NCI-H1694 treated with DMSO at 0.1 percent for 48 hours (cell line): ENCODE measurements around the gene MYLK2.
A peak's percentile ranks its signal among the peaks of the same experiment; 100 is the strongest.

Experiments used
- DNase-seq: peaks from one replicate; lab custom pipeline; 2025; lab: John Stamatoyannopoulos, UW

Gene MYLK2

DNA sequence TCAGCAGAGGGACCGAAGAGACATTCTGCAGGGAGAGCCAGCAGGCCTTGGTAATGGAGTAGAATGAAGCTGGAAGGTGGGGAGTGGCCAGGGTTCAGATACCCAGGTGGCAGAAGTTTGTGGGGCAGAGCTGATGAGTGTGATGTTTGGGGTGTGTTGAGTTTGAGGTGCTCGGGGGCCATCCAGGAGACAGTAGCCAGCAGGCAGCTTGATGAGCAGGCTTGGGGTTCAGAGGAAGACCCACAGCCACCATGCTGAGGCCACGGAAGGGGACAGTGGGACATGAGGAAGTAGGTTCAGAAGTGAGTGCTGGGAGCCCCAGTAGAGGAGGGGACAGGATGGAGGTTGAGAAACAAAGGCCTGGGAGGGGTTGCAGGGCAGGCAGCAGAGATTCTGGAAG is 37.4 kb downstream of the MYLK2 start:
- no peak for DNase-seq

DNA sequence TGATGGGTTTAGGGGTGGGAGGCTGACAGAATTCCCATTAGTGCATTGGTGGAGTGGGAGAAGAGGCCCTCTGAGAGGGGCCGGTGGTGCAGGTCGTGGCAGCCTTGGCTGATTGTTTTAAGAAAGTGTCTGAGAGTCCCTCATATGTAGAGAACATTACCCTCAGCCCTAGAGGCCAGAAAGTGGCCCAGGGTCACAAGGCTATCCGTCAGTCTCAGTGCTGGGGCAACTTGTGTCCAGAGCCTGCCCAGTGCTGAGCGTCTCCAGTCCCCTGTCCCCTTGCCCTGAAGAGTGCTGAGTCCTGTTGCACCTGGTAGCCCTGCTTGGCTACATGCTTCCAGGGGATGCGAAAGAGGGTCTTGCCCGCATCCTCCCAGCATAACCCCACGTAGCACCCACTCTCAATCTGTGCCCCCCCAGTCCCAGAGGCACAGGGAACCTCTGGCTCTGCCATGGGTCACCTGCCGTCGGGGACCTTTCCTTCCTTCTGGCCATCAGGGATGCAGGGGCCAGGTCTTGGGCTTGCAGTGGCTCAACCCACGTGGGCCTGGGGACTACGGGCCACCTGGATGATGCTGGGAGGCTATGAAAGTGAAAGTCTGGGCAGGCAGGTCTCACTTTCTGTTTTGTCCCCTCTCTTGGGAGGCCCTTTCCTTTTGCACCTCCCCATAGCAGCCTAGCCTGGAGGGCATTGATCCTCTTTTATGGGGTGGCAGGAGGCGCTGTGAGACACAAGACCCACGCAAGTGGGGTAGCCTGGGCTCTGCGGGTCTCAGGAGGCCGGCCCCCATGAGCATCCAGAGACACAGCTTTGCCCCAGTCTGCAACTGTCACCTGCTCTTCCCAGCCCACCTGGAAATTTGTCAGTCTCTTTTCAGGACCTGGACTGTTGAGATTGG is 39.0 kb downstream of the MYLK2 start:
- no peak for DNase-seq

DNA sequence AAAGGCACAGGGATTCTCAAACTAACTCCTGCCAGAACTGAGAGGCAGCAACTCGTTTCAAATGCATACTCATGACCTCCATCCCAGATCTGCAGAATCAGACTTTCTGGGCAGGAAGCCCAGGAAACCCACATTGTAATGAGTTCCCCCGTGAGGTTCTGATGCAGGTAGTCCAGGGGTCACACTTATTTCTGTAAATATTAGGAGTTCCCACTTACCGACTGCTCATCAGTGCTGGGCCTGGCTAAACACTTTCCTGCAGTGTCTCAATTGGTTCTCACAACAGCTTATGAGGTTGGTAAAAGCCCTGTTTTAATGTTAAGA is 39.6 kb downstream of the MYLK2 start:
- no peak for DNase-seq

DNA sequence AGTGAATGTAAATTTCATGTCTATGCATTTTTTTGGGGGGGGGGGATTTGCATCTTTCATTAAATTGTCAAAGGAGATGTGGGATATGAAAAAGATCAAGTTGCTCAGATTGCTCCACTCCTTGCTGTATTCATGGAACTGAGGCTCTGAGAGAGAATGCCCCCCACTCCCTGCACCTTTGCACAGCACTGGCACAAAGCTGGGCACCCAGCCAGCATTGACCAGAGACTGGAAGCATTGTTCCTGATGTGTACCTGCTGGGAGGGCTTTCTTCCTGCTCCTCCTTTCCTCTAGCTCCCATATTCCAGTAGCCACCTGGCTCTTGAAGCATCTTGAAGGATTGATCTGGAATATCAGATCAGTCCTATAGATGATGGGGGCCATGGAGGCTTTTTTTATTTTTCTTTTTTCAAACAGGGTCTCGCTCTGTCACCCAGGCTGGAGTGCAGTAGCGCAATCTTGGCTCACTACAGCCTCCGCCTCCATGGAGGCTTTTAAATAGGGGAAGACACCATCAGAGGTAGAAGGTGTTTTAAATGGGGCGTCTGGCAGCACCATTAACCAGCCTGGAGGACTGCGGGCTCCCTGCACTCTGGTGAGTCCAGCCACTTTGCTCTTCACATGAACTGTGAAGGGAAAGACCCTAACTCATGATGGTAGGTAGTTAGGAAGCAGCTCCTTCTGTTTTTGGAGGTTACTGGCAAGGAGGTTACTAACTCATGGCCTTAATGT is 40.3 kb downstream of the MYLK2 start:
- DNase-seq, result no peak

DNA sequence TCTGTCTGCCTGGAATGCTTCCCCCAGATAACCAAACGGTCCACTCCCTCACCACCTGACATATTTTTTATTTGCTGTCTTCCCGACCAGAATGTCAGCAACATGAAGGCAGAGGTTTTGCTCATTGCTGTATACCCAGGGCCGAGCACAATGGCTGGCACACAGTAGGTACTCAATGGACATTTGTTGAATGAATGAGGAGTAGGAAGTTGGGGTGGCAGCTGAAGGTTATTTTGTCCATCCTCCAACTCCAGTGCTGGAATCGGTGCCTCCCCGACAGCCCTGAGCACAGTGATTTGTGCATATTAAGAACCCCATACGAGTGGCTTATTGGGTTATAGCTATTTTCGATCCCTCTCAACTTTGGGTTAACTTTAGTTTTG is 40.8 kb downstream of the MYLK2 start:
- DNase-seq, result no peak

DNA sequence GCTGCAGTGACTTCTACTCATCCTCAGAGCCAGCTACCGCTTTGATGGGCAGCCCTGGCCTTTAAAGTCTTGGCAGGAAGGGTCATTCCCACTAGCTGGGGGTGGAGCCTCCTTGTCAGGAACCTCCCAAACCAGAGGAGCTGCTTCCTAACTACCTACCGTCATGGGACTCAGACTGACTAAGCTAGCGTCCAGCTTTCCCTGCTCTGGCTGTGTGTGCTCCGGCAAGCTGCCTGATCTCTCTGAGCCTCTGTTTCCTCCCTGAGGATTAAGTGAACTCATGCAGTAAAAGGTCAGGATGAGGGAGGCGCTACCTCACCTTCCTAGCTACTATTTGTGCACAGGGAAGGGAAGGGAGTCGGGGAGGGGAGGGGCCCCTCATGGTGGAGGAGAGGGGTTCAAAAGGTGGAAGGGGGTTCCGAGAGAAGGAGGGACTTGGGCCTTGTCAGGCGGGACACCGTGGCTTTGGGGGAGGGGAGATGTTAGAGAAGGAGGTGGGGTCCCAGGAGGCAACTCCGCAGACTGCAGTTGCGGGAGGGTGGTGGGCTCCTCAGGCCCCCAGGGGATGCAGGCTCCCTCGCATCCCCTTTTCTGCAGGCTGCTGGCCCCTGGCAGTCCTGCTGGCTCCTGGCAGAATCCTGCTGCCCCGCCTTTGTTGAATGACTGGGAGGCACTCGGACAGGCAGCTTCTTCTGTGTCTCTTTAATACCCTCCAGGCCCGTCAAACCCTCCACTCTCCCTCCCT is 41.4 kb downstream of the MYLK2 start:
- DNase-seq, result no peak

DNA sequence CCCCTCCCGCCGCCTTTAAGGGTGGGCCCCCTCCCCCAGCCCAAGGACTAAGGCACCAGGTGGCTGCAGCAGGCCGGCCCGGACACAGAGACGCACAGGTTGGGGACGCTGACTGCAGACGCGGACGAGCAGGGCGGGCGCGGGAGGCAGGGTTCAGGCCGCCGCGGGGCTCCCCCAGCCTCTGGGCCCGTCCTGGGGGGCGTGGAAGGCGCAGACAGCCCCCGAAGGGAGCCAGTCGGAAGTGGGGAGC is 41.9 kb downstream of the MYLK2 start:
- DNase-seq, result no peak

DNA sequence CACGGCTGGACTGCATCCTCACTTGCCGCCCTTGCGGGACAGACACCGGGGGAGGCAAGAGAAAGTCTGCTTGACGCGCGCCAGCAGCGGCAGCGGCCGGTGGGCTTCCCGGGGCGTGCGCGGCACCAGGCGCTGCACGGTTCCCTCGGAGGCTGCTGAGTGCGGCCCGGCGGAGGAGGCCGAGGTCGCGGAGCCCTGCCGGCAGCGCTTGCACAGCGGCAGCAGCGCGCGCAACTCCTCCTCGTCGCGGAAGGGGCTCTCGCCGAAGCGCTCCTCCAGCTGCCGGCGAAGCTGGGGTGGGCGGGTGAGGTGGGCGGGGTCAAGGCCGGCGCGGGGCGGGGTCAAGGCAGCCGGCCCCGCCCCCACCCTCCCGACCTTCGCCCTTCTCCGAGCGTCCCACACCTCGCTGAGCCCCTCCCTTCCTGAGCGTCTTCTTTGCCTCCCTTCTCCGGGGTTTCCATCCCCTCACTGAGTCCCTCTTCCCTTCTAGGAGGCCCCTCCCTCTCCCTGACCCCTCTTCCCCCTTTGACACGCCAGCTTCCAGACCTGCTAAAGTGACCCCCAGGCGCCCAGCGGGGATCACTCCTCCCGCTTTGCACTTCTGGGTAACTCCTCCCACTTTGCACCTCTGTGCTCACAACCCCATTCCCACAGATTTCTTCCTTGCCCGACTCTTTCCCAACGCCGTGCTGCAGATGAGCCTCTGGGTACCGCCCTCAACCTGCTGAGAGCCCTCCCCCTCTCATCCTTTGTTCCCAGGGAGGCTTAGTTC is 42.4 kb downstream of the MYLK2 start:
- peak; percentile 49 for DNase-seq

DNA sequence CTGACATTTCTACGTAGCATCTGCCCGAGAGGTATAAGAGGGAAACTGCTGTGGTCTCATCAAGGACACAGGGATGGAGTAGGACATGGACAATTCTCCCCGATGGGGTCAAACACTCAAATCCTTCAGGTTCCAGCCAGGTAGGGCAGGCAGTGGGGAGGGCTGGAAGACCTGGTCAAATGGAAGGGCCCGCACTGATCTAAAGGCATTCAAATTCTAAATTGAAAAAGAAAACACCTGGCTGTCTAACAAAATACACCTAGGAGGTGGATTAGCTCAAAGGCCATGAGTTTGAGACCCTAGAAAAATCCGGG is 43.0 kb downstream of the MYLK2 start:
- DNase-seq, result no peak

DNA sequence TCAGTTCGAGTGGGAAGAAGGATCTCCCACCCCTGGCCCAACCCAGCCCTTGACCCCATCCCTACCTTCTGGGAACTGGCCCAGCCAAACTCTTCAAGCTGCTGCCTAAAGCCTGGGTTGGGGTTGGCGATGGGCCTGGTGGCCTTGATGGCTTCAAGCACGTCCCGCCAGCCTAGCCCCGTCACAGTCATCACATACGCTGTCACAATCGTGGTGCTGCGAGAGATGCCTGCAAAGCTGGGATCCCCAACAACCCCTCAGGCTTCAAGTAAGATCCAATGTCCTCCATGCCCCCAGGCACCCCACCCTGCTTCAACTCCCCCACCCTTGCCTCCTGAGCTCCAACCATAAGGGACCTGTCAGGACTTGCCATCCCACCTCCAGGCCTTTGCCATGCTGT is 43.4 kb downstream of the MYLK2 start:
- DNase-seq, result peak; percentile 61

DNA sequence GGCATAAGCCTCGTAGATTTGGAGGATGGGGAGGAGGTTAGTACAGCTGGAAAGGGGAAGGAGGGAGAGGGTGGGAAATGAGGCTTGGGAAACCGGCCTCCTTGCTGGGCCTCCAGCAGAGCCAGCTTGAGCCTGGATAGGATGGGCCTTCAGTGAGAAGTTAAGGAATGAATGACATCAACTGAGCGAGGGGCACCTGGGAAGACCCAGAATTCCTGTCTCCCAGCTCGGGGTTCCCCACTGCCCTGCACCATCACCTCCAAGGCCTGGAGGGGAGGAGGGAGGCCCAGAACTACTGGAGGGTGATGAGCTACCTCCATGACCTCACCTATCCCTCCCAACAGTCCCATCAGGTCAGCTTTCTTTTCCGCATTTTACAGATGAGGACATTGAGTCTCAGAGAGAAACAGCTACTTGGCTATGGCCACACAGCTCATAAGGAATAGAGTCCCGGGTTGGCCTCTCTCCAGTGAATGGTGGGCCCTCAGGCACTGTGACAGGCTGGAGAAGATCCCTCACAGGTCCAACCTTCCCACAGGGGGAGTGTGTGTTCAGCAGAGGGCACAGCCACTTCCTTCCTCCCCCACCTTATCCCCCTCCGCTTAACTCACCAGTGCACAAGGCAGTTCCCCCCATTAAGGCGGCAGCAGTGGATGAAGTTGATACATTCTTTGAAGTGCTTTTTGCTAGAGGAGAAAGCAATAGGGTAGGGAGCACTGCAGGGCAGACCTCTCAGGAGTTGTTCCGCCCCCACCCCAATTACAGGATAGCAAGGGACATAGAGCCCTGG is 44.3 kb downstream of the MYLK2 start:
- DNase-seq, result no peak

DNA sequence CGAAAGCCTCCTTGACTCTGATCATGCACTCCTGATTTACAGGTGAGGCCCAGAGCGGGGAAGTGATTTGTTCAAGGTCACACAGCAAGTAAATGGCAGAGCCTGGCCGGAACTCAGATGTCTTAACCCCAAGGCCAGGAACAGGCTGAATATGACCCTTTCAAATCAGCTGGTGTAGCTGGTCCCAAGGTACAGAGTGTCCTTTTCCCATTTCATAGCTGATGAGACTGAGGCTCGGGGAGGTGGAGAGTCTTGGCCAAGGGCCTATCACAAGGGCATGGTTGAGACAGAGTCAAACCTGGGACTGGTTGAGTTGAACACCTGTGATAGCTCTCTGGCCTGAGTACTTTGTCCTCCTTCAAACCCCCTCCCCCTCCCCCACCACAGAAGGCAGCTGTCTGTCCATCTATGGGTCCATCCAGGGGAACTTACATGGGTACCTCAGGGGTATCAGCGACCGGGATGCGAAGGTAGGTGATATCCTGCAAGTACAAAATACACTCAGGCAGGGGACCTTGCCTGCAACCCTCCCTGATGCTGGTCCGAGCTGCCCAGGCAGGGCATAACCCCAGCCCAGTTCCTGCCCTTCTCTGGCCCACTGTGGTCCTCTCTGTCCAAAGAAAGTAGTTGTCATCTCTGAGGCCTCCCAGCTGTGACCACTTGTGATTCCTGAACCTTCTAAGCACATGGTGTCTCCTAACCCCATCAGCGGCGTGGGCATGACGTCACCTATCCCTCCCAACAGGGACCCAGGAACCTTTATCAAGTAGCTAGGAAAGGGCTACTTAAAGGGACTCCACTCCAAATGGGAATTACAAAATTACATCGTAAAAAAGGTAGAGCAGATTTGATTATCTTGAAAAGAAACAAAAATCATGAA is 45.6 kb downstream of the MYLK2 start:
- no peak for DNase-seq

DNA sequence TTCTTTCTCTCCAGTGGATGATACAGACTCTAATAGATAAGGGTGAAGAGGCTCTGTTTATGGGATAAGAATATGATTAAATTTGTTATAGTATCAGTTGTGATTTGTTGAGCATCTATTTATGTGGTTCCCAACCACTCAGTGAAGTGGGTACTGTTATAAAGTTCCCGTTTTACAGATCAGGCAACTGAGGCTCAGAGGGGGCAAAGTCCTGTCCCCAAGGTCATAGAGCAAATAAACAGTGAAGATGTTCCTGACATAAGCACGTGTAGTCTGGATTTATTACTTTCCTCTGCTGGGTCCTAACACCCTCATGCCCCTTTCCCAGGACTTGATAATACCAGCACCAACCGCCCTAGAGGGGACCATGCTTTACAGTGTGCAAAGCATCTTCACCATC is 47.1 kb downstream of the MYLK2 start:
- DNase-seq, result no peak

DNA sequence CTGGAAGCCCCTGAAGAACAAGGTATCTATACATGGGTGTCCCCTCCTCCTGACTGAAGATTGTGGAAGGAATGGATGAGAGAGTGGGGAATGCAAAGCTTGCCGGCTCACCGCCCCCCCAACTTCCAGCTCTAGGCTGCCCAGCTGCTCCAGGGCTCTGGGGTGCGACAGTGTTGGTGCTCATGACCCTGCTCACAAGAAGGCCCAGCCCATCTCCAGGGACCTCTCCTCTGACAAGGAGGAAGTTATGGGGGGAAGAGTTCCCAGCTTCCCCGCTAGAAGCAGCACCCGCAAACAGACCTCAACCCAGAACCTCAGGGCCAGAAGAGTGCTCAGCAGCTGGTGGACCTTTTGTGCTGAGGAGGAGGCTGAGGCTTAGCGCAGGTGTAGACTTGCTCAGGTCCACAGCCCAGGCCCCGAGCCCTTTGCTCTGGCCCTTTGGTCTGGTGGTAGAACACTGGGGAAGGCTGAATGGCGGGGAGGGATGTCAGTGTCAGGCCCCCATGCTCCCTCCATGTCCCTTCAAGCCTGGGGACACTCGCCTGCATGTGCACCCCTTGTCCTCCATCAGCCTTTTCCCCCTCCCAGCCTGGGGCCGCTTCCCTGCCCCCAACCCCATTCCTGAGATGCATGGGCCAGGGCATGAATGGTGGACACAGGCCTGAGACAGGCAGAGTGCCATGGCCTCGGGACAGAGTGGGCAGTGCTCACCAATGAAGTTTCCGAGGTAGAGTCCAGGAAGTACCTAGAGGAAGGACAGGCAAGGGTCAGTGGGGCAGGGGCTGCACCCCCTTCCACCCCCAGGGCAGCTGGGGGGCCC is 49.9 kb downstream of the MYLK2 start:
- no peak for DNase-seq

DNA sequence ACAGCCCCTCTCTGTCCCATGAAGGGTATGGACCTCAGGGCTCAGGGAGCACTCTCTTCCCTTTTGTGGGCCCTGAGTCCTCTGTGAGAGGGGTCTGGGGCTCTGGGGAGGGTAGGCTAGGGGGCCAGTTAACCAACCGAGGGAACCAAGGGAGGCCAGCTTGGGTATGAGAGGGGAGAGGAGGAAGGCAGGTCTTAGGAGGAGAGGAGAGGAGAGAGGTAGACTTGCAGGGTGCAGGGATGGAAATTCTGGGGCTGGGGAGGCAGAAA is 50.5 kb downstream of the MYLK2 start:
- DNase-seq, result no peak

DNA sequence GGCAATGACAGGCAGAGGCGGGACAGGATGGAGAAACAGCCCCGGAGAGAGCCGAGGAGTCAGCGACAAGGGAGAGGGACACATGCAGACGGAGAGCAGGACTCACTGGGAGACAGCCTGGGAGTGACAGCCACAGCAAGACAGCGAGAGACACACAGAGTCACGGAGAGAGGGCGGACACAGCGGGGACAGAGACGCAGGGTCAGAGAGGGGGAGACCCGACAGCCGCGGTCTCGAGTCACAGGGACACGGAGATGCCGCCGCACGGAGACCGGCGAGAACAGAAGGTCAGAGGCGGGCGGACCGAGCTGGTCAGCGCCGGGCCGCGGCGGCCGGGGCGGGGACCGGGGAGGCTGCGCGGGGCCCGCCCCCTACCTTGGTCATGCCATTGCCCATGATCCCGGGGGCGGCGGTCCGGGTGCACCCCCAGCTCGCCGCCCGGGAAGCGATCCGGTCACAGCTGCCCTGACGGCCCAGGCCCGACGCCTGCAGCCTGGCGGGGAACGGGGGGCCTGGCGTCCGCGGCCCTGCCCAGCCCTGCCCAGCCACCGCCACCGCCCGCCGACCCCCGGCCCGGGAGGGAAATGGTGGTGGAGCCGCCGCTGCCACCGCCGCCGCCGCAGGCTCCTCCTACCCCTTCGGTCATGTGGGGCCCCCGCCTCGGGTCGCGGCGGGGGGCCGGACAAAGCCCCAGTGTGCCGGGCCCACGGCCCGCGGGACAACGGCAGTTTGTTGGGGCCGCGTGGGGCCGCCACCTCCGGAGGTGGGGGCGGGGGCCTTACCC is 51.0 kb downstream of the MYLK2 start, which contains the start of the genes DUSP15 and TTLL9:
DUSP15 (minus strand) TSS at position 586 of the 784 bp plus-strand sequence; CDS start at position 396, 190 bp downstream.
TTLL9 (plus strand) TSS at position 693 of the 784 bp plus-strand sequence. CDS start 493 bp downstream, outside the sequence.
- DNase-seq, result no peak

DNA sequence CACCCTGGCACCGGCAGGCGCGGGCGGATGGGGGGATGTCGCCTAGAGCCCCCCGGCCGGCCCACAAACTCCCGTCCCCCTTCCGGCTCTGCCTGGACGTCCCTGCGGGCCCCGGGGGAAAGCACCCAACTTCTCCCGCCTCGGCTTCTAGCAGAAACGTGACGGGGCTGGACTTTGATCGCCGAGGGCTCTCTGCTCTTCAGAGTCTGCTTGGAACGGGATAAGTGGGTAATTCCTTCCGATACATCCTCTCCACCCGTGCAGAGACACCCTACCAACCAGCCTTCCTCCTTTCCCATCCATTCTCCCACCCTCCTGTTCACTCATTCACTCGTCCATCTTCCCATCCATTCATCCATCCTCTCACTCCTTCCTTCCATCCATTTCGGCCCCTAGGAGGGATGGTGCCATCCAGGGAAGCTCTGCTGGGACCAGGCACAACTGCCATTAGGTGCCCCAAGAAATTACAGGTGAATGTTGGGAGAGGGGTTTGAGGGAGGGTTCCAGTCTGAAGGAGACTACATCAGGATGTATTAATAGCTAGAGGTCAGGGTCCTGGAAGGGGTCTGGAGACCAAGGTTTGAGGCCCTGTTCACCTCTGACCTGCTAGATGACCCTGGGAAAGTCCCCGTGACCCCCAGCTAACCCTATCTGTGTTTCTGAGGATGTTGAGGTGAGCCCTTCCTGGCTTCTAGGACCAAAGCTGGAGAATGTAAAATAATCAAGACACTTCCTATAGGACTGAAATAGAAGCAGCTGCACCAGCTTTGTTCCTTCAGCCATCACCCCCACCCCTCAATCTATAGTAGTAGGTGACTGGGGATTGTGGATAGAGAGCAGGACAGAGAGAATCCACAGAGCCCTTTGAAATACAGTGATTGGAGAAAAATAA is 51.8 kb downstream of the MYLK2 start:
- no peak for DNase-seq

DNA sequence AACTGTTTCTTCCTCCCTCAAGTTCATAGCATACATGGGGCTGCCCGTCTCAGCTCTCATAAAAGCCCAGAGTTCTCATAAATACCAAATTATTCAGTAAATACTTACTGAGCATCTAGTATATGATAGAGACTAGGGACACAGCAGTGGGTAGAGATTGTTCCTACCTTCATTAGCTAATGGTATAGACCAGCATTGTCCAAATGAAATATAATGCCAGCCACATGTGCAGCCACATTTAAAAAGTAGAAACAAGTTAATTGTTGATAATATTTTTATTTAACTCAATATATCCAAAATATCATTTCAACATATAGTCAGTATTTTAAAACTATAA is 52.4 kb downstream of the MYLK2 start:
- DNase-seq, result no peak
